HG03378 (cell line): Measurements from ENCODE around the gene KIFC3.
"Not testable (repeated sequence)": the region's sequence is repeated elsewhere in the genome, so short reads cannot be mapped to it uniquely, and the experiment has no call there.

ENCODE experiments used
- ATAC-seq: cut with Tn5 transposase; IDR thresholded peaks from one replicate; pipeline ENCODE4 v1.9.1; 2021; ENCODE audit warnings: mild to moderate bottlenecking, moderate library complexity; ENCODE audit not compliant: unreplicated experiment

KIFC3 gene, protein sequence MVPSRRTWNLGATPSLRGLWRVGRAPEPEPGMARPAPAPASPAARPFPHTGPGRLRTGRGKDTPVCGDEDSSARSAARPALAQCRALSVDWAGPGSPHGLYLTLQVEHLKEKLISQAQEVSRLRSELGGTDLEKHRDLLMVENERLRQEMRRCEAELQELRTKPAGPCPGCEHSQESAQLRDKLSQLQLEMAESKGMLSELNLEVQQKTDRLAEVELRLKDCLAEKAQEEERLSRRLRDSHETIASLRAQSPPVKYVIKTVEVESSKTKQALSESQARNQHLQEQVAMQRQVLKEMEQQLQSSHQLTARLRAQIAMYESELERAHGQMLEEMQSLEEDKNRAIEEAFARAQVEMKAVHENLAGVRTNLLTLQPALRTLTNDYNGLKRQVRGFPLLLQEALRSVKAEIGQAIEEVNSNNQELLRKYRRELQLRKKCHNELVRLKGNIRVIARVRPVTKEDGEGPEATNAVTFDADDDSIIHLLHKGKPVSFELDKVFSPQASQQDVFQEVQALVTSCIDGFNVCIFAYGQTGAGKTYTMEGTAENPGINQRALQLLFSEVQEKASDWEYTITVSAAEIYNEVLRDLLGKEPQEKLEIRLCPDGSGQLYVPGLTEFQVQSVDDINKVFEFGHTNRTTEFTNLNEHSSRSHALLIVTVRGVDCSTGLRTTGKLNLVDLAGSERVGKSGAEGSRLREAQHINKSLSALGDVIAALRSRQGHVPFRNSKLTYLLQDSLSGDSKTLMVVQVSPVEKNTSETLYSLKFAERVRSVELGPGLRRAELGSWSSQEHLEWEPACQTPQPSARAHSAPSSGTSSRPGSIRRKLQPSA

DNA sequence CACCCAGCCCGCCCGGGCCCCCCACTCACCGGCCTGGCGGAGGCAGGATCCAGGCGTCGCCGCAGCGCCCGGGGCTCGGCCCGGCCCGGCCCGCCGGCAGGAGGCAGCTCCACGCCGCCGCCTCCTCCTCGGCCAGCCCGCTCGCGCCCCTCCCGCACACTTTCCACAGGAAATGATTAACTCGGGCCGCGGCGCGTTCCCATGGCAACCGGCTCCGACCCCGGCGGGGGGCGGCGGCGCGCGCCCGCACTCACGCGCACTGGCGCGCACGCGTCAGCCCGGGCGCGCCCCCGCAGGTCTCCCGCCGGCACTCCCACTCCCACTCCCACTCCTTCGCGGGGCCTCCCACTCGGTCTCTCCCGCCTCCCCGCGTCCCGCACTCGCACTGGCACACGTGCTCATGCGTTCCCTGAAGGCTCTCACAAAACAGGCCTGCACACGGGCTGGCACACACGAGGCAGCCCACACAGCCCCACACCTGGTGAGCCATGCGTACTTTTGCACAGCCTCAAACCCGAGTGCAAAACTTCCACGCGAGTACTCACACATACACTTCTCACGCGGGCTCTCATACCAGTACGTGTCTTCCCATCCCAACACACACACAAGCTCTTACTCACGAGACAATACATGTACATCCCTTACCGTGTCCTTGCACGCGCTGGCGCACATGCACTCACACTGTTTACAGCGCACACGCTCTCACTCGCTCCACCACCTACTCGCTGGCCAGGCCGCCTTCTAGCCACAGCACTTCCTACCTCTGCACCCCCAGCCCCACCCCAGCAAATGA lies at the start of gene KIFC3:
TSS of gene KIFC3 (minus strand) at position 151 of the 793 bp plus-strand sequence. CDS start 4,248 bp downstream, outside the sequence.
- ATAC-seq: no peak

DNA sequence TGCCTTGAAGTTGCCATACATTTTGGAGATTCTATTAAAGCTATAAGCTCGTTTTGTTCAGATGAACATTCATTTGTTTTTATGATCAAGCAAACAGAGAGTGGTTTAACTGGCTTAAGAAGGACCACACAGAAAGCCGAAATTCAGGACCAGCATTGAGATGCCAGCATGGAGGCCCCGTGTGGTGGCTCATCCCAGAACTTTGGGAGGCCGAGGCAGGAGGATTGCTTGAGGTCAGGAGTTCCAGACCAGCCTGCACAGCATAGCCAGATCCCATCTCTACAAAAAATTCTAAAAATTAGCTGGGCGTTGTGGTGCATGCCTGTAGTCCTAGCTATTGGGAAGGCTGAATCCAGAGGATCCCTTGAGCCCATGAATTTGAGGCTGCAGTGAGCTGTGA lies 45.9 kb upstream of the KIFC3 start:
- no peak for ATAC-seq

- not testable (repeated sequence) for ATAC-seq
Observed at GRCh38 chr16:57846931-57847330, 44.6 kb upstream of the KIFC3 start.

DNA sequence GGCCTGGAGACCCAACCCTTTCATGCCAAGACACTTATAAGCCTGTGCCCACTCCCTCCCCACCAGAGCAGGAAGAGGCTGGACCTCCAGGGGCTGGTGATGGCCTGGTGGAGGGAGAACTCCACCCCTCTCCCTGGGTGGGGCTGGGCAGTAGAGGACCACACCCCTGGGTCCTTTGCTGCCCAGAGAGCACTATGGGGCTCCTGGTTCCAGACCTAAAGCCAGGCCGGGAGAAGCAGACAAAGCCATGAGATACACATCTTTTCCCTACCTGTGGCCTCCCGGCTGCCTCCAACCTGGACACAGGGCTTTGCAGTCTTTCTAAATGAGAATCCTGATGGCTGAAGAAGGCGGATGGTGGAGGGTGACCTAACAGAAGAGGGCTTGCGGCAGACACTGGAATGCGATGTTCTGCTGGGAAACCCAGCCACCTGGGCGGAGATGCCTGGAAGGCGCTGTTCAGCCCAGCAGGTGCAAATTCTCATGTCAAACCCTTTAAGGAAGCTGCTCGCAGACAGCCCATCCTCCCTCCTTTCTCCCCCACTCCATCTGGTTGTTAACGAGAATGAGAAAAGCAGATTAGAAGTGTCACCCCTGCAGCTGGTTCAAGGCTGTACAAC lies 43.9 kb upstream of the KIFC3 start:
- no peak for ATAC-seq

DNA sequence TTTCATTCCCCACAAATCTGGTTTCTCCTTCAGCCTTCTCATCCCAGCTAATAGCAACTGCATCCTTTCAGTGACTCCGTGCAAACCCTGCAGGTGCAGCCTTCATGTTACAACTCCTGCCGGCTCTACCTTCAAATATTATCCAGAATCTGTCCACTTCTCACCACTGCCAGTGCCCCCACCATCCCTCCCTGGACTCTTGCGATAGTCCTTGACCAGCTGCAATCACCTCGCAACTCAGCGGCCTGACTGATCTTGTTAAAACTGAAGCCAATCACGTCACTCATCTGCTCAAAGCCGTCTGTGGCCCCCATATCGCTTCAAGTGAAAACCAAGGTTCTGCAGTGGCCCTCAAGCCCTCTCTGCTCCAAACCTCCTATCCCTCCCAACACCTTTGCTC lies 42.8 kb upstream of the KIFC3 start:
- ATAC-seq: no peak

- no peak for ATAC-seq
Observed at GRCh38 chr16:57844416-57845030, 42.2 kb upstream of the KIFC3 start.

- no peak for ATAC-seq
Observed at GRCh38 chr16:57843400-57843799, 41.1 kb upstream of the KIFC3 start.

DNA sequence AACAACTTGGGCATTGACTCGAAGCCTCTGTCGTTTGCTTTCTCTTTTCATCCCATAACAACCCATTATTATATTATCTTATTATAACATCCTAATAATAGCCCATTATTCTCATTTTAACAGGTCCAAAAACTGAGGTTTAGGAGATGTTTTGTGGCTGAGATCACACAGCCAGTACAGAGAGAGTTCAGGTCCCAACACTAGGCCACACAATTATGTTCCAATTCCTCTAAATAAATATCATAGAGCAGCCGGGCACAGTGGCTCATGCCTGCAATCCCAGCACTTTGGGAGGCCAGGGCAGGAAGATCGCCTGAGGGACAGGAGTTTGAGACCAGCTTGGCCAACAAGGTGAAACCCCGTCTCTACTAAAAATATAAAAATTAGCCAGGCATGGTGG lies 40.3 kb upstream of the KIFC3 start:
- no peak for ATAC-seq

GRCh38 chr16:57840833-57841232 lies 38.5 kb upstream of the KIFC3 start:
- no peak for ATAC-seq

DNA sequence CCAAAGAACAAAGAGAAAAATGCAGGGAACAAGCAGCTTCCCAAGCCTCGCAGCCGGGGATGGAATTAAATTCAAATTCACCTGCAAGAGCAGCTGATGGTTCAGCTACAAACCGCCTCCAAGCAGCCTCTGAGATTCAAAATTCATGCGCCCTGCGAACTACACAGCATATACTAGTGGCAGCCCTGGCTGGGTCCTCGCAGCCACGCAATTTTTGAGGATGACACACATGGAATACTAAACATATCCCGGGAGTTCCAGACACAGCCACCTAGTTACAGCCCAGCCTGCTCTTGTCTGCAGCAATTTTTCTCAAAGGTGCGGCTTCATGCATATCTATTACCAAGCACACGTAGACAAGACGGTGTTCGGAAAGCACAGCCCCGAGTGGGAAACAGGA lies 35.9 kb upstream of the KIFC3 start:
- ATAC-seq: no peak

DNA sequence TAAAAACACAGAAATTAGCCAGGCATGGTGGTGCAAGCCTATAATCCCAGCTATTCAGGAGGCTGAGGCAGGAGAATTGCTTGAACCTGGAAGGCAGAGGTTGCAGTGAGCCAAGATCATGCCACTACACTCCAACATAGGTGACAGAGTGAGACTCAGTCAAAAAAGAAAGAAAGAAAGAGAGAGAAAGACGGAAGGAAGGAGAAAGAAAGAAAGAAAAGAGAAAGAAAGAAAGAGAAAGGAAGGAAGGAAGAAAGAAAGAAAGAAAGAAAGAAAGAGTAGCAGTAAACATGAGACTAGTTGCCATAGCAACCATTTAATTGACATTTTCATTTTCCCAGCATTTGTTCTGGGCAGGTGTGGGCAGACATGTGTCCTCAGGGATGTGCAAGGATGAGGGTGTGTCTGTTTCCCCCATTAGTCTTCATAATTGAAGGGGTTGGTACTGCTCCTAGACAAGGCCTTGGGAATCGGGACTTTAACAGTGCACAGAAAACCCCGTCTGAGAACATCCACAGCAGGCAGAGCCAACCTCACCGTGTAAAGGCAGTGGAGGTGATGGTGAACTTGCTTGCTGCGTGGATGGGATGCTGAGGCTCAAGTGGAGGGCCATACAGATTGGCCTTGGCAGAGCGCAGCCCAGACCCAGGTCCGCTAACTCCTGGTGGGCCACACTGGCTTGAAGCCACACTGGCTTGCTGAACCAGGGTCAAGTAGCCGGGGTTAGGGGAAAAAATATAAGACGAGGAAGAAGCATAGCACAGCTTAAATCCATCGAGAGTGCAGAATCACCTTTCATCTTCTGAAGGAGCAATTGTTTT lies 35.2 kb upstream of the KIFC3 start:
- ATAC-seq: no peak

GRCh38 chr16:57835439-57835838 lies 33.1 kb upstream of the KIFC3 start:
- not testable (repeated sequence) for ATAC-seq

GRCh38 chr16:57834936-57835335 lies 32.6 kb upstream of the KIFC3 start:
- no peak for ATAC-seq

DNA sequence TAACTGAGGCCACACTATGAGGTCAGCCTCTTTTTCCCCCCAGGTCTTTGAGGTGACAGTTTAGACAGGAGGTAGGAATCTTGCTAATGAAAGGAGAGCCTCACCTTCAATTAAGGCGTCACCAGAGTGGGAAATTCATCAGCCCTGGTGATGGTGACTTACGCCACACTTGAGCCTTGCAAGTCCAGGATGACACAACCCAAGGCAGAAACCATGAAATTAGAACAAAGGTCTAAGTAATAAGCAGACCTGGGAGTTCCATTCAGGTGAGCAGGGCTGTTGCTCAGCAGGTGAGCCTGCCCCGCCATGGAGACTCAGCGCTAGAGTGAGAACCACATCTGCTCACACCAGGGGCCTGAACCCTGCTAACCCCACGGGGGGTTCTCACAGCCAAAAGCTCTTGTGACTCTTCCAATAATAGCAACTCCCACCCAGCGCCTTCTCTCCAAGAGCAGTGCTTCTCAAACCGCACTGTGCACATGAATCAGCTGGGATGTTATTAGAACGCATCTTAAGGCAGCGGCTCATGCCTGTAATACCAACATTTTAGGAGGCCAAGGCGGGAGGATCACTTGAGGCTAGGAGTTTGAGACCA lies 28.7 kb upstream of the KIFC3 start:
- no peak for ATAC-seq

DNA sequence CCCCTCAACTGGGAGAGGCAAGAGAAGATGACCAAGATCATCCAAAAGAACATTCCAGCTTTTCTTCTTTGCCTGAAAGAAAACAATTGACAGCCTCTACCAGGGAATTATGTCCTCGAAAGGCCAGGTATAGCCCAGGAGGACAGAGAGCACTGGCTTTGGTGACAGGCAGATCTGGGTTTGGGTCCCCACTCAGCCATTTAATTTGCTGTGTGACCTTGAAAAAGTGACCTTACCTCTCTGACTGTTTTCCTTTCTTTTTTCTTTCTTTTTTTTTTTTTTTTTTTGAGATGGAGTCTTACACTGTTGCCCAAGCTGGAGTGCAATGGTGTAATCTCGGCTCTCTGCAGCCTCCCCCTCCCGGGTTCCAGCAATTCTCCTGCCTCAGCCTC lies 27.7 kb upstream of the KIFC3 start:
- ATAC-seq: no peak

DNA sequence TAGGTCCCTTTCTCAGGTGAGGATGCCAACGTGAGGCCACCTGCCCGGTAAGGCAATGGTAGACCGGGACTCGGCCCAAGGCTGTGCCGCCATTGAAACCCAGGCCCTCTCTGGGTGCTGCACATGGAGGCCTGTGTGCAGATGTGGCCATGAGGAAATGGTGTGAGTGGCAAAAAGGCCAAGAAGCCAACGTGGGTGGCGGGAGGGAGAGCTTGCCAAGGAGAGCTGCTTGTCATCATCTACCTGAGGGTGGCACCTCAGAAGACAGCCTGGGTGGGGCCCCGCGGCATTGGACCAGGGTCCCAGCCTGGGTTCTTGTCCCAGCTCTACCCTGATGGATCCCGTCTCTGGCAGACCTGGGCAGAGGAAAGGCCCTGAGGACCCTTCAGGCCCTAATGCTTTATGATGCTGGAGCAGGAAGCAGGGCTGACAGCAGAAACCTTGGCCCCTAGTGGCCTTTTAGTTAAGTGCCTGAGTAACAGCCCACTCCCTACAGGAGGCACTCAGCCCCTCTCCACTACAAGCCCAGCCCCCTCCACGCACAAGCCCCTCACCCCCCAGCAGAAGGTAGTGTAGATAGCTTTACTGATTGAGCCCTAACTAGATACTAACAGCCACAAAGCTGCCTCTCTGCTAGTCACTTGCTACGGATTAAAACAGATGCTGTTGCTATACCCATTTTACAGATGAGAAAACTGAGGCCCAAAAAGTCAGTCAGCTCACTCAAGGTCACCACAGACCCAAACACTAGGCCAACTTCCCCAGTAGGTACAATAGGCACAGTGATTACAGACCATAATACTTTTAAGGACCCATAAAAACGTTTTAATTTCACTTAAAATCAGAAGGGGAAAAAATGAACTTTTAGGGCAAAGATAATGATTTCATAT lies 26.2 kb upstream of the KIFC3 start:
- no peak for ATAC-seq

DNA sequence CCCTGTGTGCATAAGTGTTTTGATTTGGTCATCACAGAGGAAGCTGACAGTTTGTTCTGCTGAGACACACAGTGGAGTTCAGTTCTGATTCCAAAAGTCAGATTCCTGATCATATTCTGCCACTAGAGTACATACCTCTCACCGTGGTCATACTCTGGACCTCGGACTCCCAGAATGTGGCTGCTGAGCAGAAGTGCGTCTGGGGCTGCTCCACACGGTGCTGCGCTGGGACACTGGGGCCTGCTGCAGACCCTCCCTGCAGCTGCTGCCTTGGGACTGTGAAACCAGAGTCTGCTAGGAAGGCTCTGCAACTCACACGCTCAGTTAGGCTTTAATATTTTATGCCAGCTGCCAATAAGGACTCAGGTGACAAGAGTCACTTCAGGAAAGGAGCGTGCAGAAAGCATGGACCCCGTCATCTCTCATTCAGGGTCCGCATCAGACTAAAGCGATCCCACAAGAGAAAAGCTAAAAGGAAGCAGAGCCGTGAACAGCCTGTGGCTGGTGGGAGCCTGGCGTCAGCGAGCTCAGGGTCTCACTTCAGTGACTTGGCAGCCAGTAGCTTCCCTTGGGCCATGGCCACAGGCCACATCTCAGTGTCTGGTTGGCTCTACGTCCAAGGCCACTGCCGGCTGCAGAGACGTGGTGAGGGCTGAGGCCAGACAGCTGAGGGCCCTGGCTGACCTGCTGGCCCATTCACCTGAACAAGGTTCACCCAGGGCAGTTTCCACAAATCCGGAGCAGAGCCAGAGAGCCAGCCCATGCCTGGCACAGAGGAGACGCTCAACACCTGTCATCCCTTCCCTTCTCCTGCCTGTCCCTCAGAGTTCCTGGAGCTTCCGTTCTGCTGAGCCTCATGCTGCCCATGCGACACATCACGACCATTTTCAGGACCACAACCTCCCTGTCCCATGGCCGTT lies 24.7 kb upstream of the KIFC3 start:
- ATAC-seq: no peak
